ENCODE data around the gene EVA1B.

GRCh38 chr1:36372617-36373016 lies 49.2 kb upstream of the EVA1B start:
- TF ChIP-seq ZNF565 (CRISPR knock-in tag; conservative IDR thresholded peaks at IDR 0.05; ENCODE audit: low read depth) (no peak), SNAI2 (CRISPR knock-in tag; IDR thresholded peaks at IDR 0.05) (no peak), ESRRG (CRISPR knock-in tag; IDR thresholded peaks at IDR 0.05) (no peak), RARB (CRISPR knock-in tag; IDR thresholded peaks at IDR 0.05) (no peak), ZNF8 (CRISPR knock-in tag; IDR thresholded peaks at IDR 0.05) (no peak), ZC3H10 (CRISPR knock-in tag; IDR thresholded peaks at IDR 0.05) (no peak)
- TF ChIP-seq, protein P1, sequence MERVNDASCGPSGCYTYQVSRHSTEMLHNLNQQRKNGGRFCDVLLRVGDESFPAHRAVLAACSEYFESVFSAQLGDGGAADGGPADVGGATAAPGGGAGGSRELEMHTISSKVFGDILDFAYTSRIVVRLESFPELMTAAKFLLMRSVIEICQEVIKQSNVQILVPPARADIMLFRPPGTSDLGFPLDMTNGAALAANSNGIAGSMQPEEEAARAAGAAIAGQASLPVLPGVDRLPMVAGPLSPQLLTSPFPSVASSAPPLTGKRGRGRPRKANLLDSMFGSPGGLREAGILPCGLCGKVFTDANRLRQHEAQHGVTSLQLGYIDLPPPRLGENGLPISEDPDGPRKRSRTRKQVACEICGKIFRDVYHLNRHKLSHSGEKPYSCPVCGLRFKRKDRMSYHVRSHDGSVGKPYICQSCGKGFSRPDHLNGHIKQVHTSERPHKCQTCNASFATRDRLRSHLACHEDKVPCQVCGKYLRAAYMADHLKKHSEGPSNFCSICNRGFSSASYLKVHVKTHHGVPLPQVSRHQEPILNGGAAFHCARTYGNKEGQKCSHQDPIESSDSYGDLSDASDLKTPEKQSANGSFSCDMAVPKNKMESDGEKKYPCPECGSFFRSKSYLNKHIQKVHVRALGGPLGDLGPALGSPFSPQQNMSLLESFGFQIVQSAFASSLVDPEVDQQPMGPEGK (CRISPR knock-in tag; IDR thresholded peaks at IDR 0.05; ENCODE audit: borderline replicate concordance) = no peak

All from SK-N-SH treated with all-trans-retinoic acid at 6 μM for 48 hours (cell line).